HEK293 (cell line): ENCODE measurements around the gene SPOCK1.

Experiments used
- CTCF ChIA-PET: fragments of 350-600 bp; formaldehyde crosslinking; extraction: SDS; loops from one replicate; lab custom pipeline; 2021; ENCODE audit warnings: antibody characterized with exemption; lab: Yijun Ruan, JAX
- POLR2A ChIA-PET: fragments of 300-600 bp; formaldehyde crosslinking; extraction: SDS; loops from one replicate; lab custom pipeline; 2020; ENCODE audit warnings: antibody characterized with exemption, inconsistent platforms; lab: Yijun Ruan, JAX
- H3K27ac ChIP-seq: fragments of 200-500 bp; sonication (Bioruptor generic); 2 replicates; pipeline ENCODE4 v1.5.1; 2014; ENCODE audit warnings: low read depth, low read length, control low read depth, inconsistent platforms; ENCODE audit errors: extremely low read depth
- H3K36me3 ChIP-seq, 2 experiments: fragments of 200-500 bp in 1 of 2; sonication (Bioruptor generic) in 1 of 2; 1 replicate in 1 of 2; 2 replicates in 1 of 2; pipeline ENCODE4 v1.5.1; 2014 to 2017; ENCODE audit warnings: inconsistent platforms in 2 of 2, low read length in 2 of 2; ENCODE audit not compliant: control insufficient read depth in 2 of 2, insufficient read depth in 1 of 2
- H3K4me1 ChIP-seq: fragments of 200-500 bp; sonication (Bioruptor generic); 2 replicates; pipeline ENCODE4 v1.5.1; 2014; ENCODE audit warnings: mild to moderate bottlenecking, low read length, inconsistent platforms; ENCODE audit not compliant: control insufficient read depth, insufficient read depth
- H3K4me3 ChIP-seq: 2 replicates; pipeline ENCODE4 v1.5.1; 2011; ENCODE audit warnings: low read depth, mild to moderate bottlenecking, control low read depth, low read length, moderate library complexity
- H3K9me3 ChIP-seq: fragments of 200-500 bp; sonication (Bioruptor generic); 2 replicates; pipeline ENCODE4 v1.5.1; 2014; ENCODE audit warnings: low read depth, low read length, inconsistent platforms; ENCODE audit not compliant: control insufficient read depth, insufficient read depth
- BCL11A ChIP-seq: fragments of 450-650 bp; formaldehyde crosslinking; IDR thresholded peaks from 2 replicates; pipeline ENCODE4 v1.5.1; 2016; ENCODE audit warnings: low read depth, missing biosample characterization, missing genetic modification characterization
- BCL11B ChIP-seq: fragments of 450-650 bp; formaldehyde crosslinking; IDR thresholded peaks from 2 replicates; pipeline ENCODE4 v1.5.1; 2016; ENCODE audit warnings: low read depth, missing biosample characterization, missing genetic modification characterization
- KLF7 ChIP-seq: fragments of 450-650 bp; formaldehyde crosslinking; IDR thresholded peaks from 2 replicates; pipeline ENCODE4 v1.5.1; 2016; ENCODE audit warnings: missing biosample characterization, missing genetic modification characterization, borderline replicate concordance
- MYNN ChIP-seq: fragments of 450-650 bp; formaldehyde crosslinking; IDR thresholded peaks from 2 replicates; pipeline ENCODE4 v1.5.1; 2016; ENCODE audit warnings: missing biosample characterization, missing genetic modification characterization, borderline replicate concordance
- ZBTB17 ChIP-seq: fragments of 450-650 bp; formaldehyde crosslinking; IDR thresholded peaks from 2 replicates; pipeline ENCODE4 v1.5.1; 2016; ENCODE audit warnings: missing biosample characterization, missing genetic modification characterization
- ZFP3 ChIP-seq: fragments of 450-650 bp; formaldehyde crosslinking; IDR thresholded peaks from 2 replicates; pipeline ENCODE4 v1.5.1; 2016; ENCODE audit warnings: low read depth, missing biosample characterization, missing genetic modification characterization
- ZNF214 ChIP-seq: fragments of 450-650 bp; formaldehyde crosslinking; IDR thresholded peaks from 2 replicates; pipeline ENCODE4 v1.5.1; 2017; ENCODE audit warnings: missing biosample characterization, mild to moderate bottlenecking, missing genetic modification characterization, borderline replicate concordance
- ZNF521 ChIP-seq: fragments of 450-650 bp; formaldehyde crosslinking; IDR thresholded peaks from 2 replicates; pipeline ENCODE4 v1.5.1; 2017; ENCODE audit warnings: missing biosample characterization, mild to moderate bottlenecking, missing genetic modification characterization
- ZNF548 ChIP-seq: fragments of 450-650 bp; formaldehyde crosslinking; IDR thresholded peaks from 2 replicates; pipeline ENCODE4 v1.5.1; 2016; ENCODE audit warnings: missing biosample characterization, missing genetic modification characterization
- TF ChIP-seq, protein P1 (sequence below): fragments of 450-650 bp; formaldehyde crosslinking; IDR thresholded peaks from 2 replicates; pipeline ENCODE4 v1.5.1; 2016; ENCODE audit warnings: missing biosample characterization, missing genetic modification characterization
- TF ChIP-seq, protein P2 (sequence below): fragments of 450-650 bp; formaldehyde crosslinking; conservative IDR thresholded peaks from 2 replicates; pipeline ENCODE4 v1.5.1; 2016; ENCODE audit warnings: low read depth, missing biosample characterization, missing genetic modification characterization
- TF ChIP-seq, protein P3 (sequence below): fragments of 450-650 bp; formaldehyde crosslinking; IDR thresholded peaks from 2 replicates; pipeline ENCODE4 v1.5.1; 2017; ENCODE audit warnings: missing biosample characterization, missing genetic modification characterization
- TF ChIP-seq, protein P4 (sequence below): fragments of 450-650 bp; formaldehyde crosslinking; IDR thresholded peaks from 2 replicates; pipeline ENCODE4 v1.5.1; 2016; ENCODE audit warnings: missing biosample characterization, missing genetic modification characterization
- TF ChIP-seq, protein P5 (sequence below): fragments of 450-650 bp; formaldehyde crosslinking; IDR thresholded peaks from 2 replicates; pipeline ENCODE4 v1.5.1; 2016; ENCODE audit warnings: missing biosample characterization, missing genetic modification characterization
- TF ChIP-seq, protein P6 (sequence below): sonication (generic); formaldehyde crosslinking; IDR thresholded peaks from 2 replicates; pipeline ENCODE4 v1.8.1; 2022; ENCODE audit warnings: mild to moderate bottlenecking, moderate library complexity, missing genetic modification reagents

Gene SPOCK1

DNA sequence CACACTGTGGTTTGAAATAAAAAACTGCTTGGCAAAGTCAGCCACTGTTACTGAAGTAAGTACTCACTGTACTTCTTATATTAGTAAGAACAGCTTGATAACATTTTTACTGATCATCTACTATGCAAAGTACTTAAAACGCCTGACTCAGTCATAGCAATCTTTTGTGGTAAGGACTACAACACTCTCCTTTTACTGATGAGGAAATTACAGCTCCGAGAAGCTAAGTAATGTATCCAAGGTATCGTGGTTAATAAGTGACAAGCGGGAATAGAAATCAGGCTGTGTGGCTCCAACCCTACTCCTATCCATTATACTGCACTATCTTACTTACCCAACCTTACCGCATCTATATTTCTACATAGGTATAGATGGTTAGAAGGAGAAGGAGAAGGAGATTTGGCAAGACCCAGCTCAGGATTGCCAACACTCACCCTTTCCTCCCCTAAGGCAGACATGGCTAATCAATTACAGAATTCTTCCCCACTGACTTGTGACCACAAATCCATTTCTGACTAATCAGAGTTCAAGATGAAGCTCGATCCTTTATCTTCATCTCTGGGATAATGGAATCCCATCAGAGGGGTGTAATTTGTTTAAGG, 281.4 kb downstream of the SPOCK1 start:
- POLR2A ChIA-PET = no interaction called here

DNA sequence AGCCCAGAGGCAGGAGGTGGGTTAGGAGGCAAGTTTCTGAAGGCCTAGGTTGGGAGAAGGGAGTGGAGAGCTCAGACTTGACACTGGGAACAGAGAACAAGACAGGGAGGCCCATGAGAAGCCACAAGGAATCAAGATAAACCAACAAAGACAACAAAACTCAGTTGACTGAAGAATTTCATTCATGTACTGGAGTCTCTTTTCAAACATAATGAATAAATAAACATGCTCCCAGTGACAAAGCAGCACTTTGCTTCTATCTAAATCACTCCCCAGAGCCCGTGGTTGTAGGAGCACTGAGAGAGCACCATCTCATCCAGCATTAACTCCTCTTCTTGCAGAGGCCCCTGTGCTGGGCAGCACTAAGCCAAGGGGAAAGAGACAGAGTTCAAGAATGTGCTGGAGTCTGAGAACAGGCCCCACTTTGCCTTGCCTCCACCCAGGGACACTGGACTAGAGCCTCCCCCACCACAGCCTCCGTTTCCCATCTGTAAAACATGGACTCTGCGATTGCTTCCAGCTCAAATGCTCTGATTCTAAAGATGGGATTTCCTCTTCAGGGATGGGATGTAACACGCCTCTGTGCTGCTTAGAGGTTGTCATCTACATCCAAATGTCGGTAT, 282.0 kb downstream of the SPOCK1 start:
- POLR2A ChIA-PET = no interaction called here
- no peaks in the 10 kb centered on the region for H3K9me3 ChIP-seq
- H3K27ac ChIP-seq = no peak overlapping the region
- no peak overlapping the region for H3K4me3 ChIP-seq
- no peaks in the 10 kb centered on the region for H3K4me1 ChIP-seq
- H3K36me3 ChIP-seq = no peaks in the 10 kb centered on the region
- CTCF ChIA-PET = interaction anchor here (0.9 to 1.5 kb wide), 3 partner anchors 104 to 142 kb away, joined by 3 to 9 read pairs (median 4); no protein-coding TSS in a partner anchor
- TF ChIP-seq, protein P1, sequence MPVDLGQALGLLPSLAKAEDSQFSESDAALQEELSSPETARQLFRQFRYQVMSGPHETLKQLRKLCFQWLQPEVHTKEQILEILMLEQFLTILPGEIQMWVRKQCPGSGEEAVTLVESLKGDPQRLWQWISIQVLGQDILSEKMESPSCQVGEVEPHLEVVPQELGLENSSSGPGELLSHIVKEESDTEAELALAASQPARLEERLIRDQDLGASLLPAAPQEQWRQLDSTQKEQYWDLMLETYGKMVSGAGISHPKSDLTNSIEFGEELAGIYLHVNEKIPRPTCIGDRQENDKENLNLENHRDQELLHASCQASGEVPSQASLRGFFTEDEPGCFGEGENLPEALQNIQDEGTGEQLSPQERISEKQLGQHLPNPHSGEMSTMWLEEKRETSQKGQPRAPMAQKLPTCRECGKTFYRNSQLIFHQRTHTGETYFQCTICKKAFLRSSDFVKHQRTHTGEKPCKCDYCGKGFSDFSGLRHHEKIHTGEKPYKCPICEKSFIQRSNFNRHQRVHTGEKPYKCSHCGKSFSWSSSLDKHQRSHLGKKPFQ = no peak
- TF ChIP-seq, protein P2, sequence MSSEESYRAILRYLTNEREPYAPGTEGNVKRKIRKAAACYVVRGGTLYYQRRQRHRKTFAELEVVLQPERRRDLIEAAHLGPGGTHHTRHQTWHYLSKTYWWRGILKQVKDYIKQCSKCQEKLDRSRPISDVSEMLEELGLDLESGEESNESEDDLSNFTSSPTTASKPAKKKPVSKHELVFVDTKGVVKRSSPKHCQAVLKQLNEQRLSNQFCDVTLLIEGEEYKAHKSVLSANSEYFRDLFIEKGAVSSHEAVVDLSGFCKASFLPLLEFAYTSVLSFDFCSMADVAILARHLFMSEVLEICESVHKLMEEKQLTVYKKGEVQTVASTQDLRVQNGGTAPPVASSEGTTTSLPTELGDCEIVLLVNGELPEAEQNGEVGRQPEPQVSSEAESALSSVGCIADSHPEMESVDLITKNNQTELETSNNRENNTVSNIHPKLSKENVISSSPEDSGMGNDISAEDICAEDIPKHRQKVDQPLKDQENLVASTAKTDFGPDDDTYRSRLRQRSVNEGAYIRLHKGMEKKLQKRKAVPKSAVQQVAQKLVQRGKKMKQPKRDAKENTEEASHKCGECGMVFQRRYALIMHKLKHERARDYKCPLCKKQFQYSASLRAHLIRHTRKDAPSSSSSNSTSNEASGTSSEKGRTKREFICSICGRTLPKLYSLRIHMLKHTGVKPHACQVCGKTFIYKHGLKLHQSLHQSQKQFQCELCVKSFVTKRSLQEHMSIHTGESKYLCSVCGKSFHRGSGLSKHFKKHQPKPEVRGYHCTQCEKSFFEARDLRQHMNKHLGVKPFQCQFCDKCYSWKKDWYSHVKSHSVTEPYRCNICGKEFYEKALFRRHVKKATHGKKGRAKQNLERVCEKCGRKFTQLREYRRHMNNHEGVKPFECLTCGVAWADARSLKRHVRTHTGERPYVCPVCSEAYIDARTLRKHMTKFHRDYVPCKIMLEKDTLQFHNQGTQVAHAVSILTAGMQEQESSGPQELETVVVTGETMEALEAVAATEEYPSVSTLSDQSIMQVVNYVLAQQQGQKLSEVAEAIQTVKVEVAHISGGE (tag by site-specific recombination) = no peak
- TF ChIP-seq MYNN (no peak), ZFP3 (no peak), BCL11B (tag by site-specific recombination) (no peak), BCL11A (tag by site-specific recombination) (no peak), ZNF214 (tag by site-specific recombination) (no peak), ZNF548 (no peak), ZNF521 (tag by site-specific recombination) (no peak)
- TF ChIP-seq, protein P3, sequence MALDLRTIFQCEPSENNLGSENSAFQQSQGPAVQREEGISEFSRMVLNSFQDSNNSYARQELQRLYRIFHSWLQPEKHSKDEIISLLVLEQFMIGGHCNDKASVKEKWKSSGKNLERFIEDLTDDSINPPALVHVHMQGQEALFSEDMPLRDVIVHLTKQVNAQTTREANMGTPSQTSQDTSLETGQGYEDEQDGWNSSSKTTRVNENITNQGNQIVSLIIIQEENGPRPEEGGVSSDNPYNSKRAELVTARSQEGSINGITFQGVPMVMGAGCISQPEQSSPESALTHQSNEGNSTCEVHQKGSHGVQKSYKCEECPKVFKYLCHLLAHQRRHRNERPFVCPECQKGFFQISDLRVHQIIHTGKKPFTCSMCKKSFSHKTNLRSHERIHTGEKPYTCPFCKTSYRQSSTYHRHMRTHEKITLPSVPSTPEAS (tag by site-specific recombination) = no peak
- TF ChIP-seq, protein P4, sequence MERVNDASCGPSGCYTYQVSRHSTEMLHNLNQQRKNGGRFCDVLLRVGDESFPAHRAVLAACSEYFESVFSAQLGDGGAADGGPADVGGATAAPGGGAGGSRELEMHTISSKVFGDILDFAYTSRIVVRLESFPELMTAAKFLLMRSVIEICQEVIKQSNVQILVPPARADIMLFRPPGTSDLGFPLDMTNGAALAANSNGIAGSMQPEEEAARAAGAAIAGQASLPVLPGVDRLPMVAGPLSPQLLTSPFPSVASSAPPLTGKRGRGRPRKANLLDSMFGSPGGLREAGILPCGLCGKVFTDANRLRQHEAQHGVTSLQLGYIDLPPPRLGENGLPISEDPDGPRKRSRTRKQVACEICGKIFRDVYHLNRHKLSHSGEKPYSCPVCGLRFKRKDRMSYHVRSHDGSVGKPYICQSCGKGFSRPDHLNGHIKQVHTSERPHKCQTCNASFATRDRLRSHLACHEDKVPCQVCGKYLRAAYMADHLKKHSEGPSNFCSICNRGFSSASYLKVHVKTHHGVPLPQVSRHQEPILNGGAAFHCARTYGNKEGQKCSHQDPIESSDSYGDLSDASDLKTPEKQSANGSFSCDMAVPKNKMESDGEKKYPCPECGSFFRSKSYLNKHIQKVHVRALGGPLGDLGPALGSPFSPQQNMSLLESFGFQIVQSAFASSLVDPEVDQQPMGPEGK (tag by site-specific recombination) = no peak
- TF ChIP-seq, protein P5, sequence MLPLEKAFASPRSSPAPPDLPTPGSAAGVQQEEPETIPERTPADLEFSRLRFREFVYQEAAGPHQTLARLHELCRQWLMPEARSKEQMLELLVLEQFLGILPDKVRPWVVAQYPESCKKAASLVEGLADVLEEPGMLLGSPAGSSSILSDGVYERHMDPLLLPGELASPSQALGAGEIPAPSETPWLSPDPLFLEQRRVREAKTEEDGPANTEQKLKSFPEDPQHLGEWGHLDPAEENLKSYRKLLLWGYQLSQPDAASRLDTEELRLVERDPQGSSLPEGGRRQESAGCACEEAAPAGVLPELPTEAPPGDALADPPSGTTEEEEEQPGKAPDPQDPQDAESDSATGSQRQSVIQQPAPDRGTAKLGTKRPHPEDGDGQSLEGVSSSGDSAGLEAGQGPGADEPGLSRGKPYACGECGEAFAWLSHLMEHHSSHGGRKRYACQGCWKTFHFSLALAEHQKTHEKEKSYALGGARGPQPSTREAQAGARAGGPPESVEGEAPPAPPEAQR = no peak
- TF ChIP-seq, protein P6, sequence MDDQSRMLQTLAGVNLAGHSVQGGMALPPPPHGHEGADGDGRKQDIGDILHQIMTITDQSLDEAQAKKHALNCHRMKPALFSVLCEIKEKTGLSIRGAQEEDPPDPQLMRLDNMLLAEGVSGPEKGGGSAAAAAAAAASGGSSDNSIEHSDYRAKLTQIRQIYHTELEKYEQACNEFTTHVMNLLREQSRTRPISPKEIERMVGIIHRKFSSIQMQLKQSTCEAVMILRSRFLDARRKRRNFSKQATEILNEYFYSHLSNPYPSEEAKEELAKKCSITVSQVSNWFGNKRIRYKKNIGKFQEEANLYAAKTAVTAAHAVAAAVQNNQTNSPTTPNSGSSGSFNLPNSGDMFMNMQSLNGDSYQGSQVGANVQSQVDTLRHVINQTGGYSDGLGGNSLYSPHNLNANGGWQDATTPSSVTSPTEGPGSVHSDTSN (CRISPR knock-in tag) = no peak

More for the DNA sequence above, 281.4 kb downstream of the SPOCK1 start:
- no peak for TF ChIP-seq KLF7 (tag by site-specific recombination)
- TF ChIP-seq ZBTB17 (tag by site-specific recombination) = peak; percentile 80
- Histone ChIP-seq H3K36me3 (no peaks in the 10 kb centered on the region), H3K4me1 (no peaks in the 10 kb centered on the region), H3K4me3 (no peak overlapping the region), H3K27ac (no peak overlapping the region), H3K9me3 (no peaks in the 10 kb centered on the region)
- CTCF ChIA-PET = interaction anchor here (1.2 to 1.5 kb wide), 3 partner anchors 103 to 415 kb away, joined by 4 to 9 read pairs (median 5); no protein-coding TSS in a partner anchor
